Central memory CD4-positive, alpha-beta T cell (primary cell): ENCODE results near the gene SYNPO2.
"Not testable (repeated sequence)": the region's sequence is repeated elsewhere in the genome, so short reads cannot be mapped to it uniquely, and the experiment has no call there.

ENCODE experiments used
- DNase-seq: peaks from one replicate; pipeline ENCODE4 v3.0.0; 2022

SYNPO2 gene

DNA sequence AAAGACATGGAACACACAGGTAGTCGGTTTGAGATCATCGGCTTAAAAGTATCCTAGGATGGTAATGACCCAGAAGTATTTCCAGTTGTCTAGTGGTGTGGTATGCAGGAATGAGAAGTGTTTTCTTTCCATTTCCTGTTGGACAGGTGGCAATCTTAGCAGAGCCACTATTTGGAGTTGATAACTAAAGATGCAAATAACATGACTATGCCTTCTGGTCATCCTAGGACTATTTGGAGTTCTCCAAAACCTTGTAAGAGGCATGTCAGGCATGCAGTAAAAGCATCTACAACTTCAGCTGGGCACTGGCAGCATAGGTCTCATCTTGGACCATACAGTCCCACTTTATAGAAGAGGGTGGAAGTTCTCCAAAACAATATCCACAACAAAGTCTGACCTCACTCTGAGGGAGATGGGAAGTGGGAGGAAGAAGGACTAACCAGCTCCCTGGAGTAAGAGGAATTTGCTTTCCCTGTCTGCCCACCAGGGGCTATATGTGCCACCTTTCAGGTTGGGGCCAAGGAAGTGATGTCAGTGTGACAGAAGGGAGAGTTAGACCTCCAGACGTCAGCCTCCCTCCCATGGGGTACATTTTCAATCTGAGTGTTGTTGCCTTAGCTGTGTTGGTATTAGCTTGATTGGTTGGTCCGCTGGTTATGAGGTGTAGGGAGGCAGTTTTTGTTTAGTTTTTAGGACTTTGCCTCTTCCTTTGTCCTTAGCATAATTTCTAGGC, 145.8 kb downstream of the SYNPO2 start:
- no peak for DNase-seq

GRCh38 chr4:119035951-119036737, 147.5 kb downstream of the SYNPO2 start:
- DNase-seq: no peak

DNA sequence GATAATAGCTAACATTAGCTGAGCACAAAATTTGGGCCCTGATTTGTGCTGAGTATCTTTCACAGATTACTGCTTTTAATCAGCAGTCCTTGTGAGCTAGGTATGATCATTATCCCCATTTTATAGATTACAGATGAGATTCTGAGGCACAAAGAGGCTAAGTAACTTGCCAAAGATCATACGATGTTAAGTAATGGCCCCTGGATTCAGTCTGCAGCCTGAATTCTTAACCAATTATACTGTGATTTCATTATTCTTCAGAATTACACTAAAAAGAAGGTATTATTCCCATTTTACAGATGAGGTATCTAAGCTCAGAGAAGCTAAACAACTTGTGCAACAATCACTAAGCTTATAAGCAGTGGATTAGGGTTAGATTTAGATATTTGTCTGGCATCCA, 149.1 kb downstream of the SYNPO2 start:
- DNase-seq: no peak

GRCh38 chr4:119038116-119038841, 149.6 kb downstream of the SYNPO2 start:
- no peak for DNase-seq

DNA sequence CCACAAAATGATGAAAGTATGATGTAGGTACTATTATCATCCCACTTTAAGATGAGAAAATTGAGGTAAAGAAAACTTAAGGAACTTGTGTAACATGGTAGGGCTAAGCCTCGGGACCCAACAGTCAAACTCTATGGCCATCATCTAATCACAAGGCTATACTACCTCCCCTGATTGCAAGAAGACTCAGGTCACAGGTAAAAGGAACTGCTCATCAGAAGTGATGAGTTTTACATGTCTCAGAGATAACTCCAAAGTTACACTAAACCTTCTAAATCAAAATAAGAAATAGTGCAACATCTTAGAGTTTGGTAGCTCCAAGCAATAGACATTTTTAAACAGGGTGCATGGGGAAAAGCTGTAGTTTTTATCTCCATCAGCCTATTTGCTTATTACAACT, 150.5 kb downstream of the SYNPO2 start:
- no peak for DNase-seq

DNA sequence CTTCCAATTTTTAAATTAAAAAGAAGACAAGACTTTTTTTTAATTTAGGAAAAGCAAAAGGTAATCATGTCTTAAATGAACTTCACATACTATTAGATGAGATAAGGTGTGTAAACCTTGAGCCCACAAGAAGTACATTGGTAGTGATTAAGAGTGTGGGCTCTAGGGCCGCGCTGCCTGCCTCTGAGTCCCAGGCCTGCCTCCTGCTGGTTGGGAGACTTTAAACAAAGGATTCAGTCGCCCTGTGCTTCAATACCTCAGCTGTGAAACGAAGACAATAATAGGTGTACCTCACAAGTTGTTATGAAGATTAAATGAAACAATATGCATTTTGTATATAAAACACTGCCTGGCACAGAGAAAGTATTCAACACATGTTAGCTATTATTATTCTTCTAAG, 151.1 kb downstream of the SYNPO2 start:
- DNase-seq: no peak

DNA sequence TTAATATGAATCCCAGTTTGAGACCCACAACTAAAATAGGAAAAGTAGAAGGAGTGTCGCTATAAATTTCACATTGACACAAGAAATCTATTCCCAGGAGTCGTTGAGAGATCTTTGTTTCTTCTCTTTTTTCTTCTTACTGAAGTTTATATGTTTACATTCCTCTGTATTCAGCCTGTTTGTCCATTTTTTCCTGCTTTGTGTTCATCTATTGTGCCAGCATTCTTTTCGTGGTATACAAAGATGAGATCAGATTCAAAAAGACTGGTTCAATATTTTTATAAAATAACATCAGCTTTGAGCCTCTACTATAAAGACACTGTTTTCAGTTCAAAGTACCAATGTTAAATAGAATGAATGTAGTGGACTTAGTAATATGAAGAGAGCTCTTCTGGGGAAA, 151.6 kb downstream of the SYNPO2 start:
- no peak for DNase-seq

DNA sequence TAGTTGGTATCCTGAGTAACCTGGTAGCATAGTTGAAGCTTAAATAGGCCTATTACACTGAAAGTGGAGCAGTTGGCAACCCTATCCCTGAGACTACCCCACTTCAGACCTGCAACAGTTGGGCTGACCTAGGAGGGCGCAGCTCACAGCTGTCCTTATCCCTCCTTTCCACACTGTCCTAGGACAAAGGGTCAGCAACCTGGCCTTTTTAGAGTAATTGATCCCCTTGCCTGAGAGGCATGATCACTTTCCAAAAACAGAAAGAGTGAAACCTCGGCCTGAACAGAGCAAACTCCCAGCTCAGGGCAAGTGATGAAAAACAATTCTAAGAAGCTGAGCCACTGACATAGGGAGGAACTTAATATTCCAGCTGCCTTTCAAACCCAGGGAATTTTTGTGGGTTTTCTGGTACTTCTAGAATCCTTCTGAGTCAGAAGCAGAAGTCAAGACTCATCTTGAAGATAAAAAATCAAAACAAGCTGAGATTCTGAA, 152.1 kb downstream of the SYNPO2 start:
- DNase-seq: no peak

DNA sequence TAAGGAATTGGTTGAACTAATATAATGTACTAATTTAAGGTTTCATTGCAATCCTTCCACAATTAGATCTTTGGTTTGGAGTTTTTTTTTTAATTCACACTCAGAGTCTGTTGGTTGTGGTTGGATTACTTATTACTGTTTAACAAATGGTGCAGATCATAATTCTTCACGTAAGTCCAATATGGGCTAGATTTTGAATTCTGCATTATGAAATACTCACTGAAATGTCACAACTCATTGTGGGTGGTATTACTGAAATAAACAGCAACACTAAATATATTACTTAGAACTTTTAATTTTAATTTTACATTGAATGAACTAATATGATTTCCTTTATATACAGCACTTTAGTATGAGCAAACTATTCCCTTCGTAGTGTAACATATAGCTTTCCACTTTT, 152.7 kb downstream of the SYNPO2 start:
- DNase-seq: no peak

DNA sequence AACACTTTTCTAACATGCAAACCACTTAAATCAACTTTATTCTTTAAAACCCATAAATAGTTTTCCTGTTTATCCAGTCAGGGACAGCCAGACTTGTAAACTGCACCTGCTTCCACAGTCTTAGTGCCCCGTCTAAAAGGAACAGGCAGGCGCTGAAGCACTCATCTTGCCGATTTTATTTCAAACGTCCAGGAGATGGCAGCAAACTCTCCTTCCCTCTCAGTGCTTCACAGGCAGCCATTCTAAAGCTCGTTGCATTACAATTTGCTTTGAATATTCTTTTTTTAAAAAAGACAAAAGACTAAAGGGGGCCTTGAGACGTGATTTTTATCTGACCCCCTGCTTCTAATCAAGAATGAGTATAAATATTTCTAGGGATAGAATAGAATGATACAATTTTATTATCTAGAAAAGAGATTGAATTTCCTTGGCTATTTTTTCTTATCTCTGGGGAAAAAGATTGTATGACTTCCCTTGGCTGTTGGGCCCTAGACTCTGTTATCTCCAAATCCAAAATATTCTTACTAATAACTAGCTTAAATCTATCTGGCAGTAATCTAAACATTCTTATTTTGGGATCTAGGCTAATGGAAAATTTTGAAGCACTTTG, 153.4 kb downstream of the SYNPO2 start:
- DNase-seq: peak; percentile 53

DNA sequence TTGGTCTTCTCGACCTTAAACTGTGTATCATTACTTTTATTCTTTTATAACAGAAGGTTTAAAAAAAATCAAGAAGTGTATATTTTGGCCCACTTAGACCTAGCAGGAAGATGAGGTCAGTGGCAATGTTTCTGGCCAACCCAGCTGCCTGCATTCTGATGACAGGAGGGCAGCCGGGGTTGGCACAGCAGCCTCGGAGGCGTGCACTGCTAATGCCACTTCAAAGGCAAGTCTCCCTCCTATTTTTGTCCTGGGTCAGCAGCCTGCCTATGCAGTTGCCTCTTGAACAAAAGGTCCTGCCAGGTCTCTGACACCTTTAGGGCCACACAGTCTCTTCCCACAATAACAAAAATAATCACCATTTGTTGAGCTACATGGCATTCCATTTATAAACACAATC, 157.6 kb downstream of the SYNPO2 start:
- no peak for DNase-seq

- not testable (repeated sequence) for DNase-seq
These were observed 158.4 kb downstream of the SYNPO2 start for GRCh38 chr4:119047059-119047458.

DNA sequence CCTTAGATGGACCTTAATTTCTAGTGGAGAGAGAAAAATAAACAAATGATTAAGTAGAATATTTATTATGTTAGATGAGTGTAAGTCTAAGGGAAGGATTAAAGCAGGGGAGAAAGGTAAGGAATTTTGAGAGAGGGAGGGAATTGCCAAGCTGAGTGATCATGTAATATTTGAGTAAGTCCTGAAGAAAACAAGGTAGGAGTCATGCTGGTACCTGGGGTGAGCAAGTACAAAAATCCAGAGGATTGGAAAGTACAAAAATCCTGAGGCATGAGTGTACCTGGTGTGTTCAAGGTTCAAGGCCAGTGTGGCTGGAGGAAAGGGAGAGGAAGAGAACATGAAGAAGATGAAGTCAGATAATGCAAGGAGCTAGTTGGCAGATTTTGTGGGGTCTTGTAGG, 159.8 kb downstream of the SYNPO2 start:
- no peak for DNase-seq

- DNase-seq: no peak
These were observed 160.7 kb downstream of the SYNPO2 start for GRCh38 chr4:119049342-119049741.

DNA sequence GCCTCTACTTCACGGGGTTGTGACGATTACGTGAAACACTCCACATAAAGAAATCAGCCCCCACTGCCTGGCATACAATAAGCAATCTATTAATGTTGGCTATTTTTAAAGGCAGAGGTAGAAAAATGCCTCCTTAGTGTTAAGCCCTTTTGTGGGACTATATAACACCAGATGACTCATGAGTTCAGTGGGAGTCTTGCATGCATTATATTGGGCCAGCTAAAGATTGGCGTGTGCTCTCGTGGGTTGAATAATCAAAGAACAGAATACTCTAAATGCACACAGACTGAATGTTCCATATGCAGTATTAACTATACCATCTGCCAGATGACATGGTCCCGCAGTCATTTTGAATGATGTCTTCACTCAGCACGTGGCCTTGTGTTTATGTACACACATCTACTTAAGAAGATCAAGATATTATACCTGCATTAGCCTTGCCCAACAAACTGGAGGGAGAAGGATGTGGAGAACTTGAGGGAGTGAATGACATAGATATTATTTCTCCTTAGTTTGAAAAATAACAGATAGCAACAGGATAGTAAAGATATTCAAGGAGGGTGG, 162.0 kb downstream of the SYNPO2 start:
- no peak for DNase-seq

- DNase-seq: no peak
These were observed 164.6 kb downstream of the SYNPO2 start for GRCh38 chr4:119053245-119053644.

- no peak for DNase-seq
These were observed 165.3 kb downstream of the SYNPO2 start for GRCh38 chr4:119053997-119054396.

GRCh38 chr4:119057417-119057816, 168.8 kb downstream of the SYNPO2 start:
- no peak for DNase-seq

DNA sequence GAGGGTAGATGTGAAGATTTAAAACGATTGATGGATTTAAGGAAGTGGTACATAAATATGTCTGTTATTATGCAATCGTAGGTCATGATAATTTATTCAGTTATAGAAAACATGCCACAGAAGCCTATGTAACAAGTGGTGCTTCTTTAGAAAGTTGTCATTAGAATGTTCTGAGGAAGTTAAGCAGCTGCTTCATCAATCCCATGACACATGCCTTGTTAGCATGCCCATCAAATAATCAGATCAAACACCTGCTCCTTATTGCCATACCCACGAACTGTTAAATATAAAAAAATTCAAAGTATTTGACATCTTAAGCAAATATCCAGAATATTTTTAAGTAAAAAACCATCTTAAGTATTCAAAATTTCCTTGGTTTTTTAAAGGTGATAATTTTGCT, 170.6 kb downstream of the SYNPO2 start:
- no peak for DNase-seq

GRCh38 chr4:119067125-119067524, 178.5 kb downstream of the SYNPO2 start:
- not testable (repeated sequence) for DNase-seq

GRCh38 chr4:119067670-119068360, 179.2 kb downstream of the SYNPO2 start:
- not testable (repeated sequence) for DNase-seq

- no peak for DNase-seq
These were observed 179.9 kb downstream of the SYNPO2 start for GRCh38 chr4:119068529-119068962.
